Calu3 (cell line): Measurements from ENCODE around the gene EIF5A. TPM values are rescaled to one million over a fixed set of nuclear protein-coding genes. Genes with fewer than 3 reads are reported as not detected.
A peak's percentile ranks its signal among the peaks of the same experiment; 100 is the strongest.

ENCODE experiments used
- BruUV-seq: library from RNA; stranded (reverse); fragments of 400-500 nt; replicated peaks from 2 replicates; lab custom pipeline; 2021; lab: Mats Ljungman, UMichigan
- CTCF ChIA-PET: fragments of 300-600 bp; sonication (Branson Sonifier 250); formaldehyde crosslinking; loops from one replicate; lab custom pipeline; 2022; ENCODE audit warnings: antibody characterized with exemption; lab: Charles Lee
- DNase-seq: peaks from one replicate; pipeline ENCODE4 v3.0.0; 2022
- H3K27ac Mint-ChIP-seq: one replicate; pipeline ENCODE4 v1.8.0; 2022; ENCODE audit warnings: mixed read lengths; ENCODE audit not compliant: unreplicated experiment
- H3K27me3 Mint-ChIP-seq: one replicate; pipeline ENCODE4 v1.8.0; 2022; ENCODE audit warnings: mixed read lengths; ENCODE audit not compliant: unreplicated experiment
- H3K36me3 Mint-ChIP-seq: one replicate; pipeline ENCODE4 v1.8.0; 2022; ENCODE audit warnings: mild to moderate bottlenecking, moderate library complexity, mixed read lengths; ENCODE audit not compliant: insufficient read depth, unreplicated experiment
- H3K4me1 Mint-ChIP-seq: one replicate; pipeline ENCODE4 v1.8.0; 2022; ENCODE audit warnings: mild to moderate bottlenecking, low read depth, mixed read lengths; ENCODE audit not compliant: unreplicated experiment
- H3K4me3 Mint-ChIP-seq: one replicate; pipeline ENCODE4 v1.8.0; 2022; ENCODE audit warnings: mild to moderate bottlenecking, low read depth, moderate library complexity, mixed read lengths; ENCODE audit not compliant: unreplicated experiment
- H3K9me3 Mint-ChIP-seq: one replicate; pipeline ENCODE4 v1.8.0; 2022; ENCODE audit warnings: low read depth, mixed read lengths; ENCODE audit not compliant: unreplicated experiment
- intact Hi-C: fragments of 100-400 bp; cut with micrococcal nuclease; formaldehyde crosslinking; loops from one replicate; pipeline ENCODE4 v1.10.0; 2022; ENCODE audit not compliant: unreplicated experiment
- total RNA-seq: library from RNA; stranded (reverse); gene quantifications from 2 replicates; pipeline ENCODE4 v1.2.3, GENCODE V29; 2022
- TF ChIP-seq, protein P1 (sequence below): fragments of 200-600 bp; IDR thresholded peaks from one replicate; pipeline ENCODE4 v1.8.0; 2022; ENCODE audit warnings: antibody characterized with exemption; ENCODE audit not compliant: unreplicated experiment

EIF5A gene
- total RNA-seq, 1 experiment from 2014 or later, result 608 TPM

- H3K27me3 Mint-ChIP-seq, result peaks cover 20% of the 10 kb centered on the region
- DNase-seq, result no peak
Measured at GRCh38 chr17:7328840-7329373, 21.5 kb downstream of the EIF5A start, which contains the start of gene NEURL4. Gene NEURL4, minus strand, starts transcription at chr17:7329335. Its CDS starts 23 bp downstream, at chr17:7329312.

GRCh38 chr17:7329374-7329996, 22.1 kb downstream of the EIF5A start:
- intact Hi-C loops, result no loop called here
- TF ChIP-seq, protein P1, sequence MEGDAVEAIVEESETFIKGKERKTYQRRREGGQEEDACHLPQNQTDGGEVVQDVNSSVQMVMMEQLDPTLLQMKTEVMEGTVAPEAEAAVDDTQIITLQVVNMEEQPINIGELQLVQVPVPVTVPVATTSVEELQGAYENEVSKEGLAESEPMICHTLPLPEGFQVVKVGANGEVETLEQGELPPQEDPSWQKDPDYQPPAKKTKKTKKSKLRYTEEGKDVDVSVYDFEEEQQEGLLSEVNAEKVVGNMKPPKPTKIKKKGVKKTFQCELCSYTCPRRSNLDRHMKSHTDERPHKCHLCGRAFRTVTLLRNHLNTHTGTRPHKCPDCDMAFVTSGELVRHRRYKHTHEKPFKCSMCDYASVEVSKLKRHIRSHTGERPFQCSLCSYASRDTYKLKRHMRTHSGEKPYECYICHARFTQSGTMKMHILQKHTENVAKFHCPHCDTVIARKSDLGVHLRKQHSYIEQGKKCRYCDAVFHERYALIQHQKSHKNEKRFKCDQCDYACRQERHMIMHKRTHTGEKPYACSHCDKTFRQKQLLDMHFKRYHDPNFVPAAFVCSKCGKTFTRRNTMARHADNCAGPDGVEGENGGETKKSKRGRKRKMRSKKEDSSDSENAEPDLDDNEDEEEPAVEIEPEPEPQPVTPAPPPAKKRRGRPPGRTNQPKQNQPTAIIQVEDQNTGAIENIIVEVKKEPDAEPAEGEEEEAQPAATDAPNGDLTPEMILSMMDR, result no peak
- Mint-ChIP-seq H3K36me3 (peaks cover 19% of the 10 kb centered on the region), H3K4me1 (peaks cover 16% of the 10 kb centered on the region), H3K4me3 (peak overlapping the region; percentile 85), H3K27ac (peak overlapping the region; percentile 98), H3K9me3 (no peaks in the 10 kb centered on the region), H3K27me3 (peaks cover 20% of the 10 kb centered on the region)
- CTCF ChIA-PET, result interaction anchor here (0.6 to 1.4 kb wide), 7 partner anchors 11 to 347 kb away, joined by 3 to 7 read pairs (median 4); partner anchors contain the start of gene TMEM256
- peak; percentile 92 for DNase-seq
- no TSS peak for BruUV-seq

More at GRCh38 chr17:7328840-7329373, 21.5 kb downstream of the EIF5A start, which contains the start of gene NEURL4:
- peaks cover 16% of the 10 kb centered on the region for H3K4me1 Mint-ChIP-seq
- no peaks in the 10 kb centered on the region for H3K9me3 Mint-ChIP-seq
- CTCF ChIA-PET, result interaction anchor here (0.6 to 1.4 kb wide), 5 partner anchors 12 to 348 kb away, joined by 3 to 7 read pairs (median 4); no protein-coding TSS in a partner anchor
- TF ChIP-seq, protein P1, result no peak
- peak within 1 kb of the TSS; percentile 85 for H3K4me3 Mint-ChIP-seq
- H3K27ac Mint-ChIP-seq, result peak within 1 kb of the TSS; percentile 98
- intact Hi-C loops, result no loop called here
- peaks cover 23% of the 10 kb centered on the region for H3K36me3 Mint-ChIP-seq
- no TSS peak for BruUV-seq

- Mint-ChIP-seq H3K36me3 (peaks cover 18% of the 10 kb centered on the region), H3K4me3 (peak overlapping the region; percentile 85), H3K9me3 (no peaks in the 10 kb centered on the region), H3K4me1 (peaks cover 16% of the 10 kb centered on the region), H3K27me3 (peaks cover 20% of the 10 kb centered on the region), H3K27ac (peak overlapping the region; percentile 98)
- intact Hi-C loops, result no loop called here
- CTCF ChIA-PET, result interaction anchor here (0.6 to 1.4 kb wide), 4 partner anchors 15 to 284 kb away, joined by 3 to 7 read pairs (median 4); partner anchors contain the start of gene TMEM256
- TF ChIP-seq, protein P1, result no peak
- no TSS peak for BruUV-seq
- DNase-seq, result peak; percentile 71
Measured at GRCh38 chr17:7329997-7330637, 22.7 kb downstream of the EIF5A start.

GRCh38 chr17:7330638-7331015, 23.2 kb downstream of the EIF5A start:
- CTCF ChIA-PET, result no interaction called here
- Mint-ChIP-seq H3K9me3 (no peaks in the 10 kb centered on the region), H3K27me3 (peaks cover 20% of the 10 kb centered on the region), H3K4me3 (no peak overlapping the region), H3K36me3 (peaks cover 18% of the 10 kb centered on the region), H3K27ac (peak overlapping the region; percentile 21), H3K4me1 (peaks cover 16% of the 10 kb centered on the region)
- intact Hi-C loops, result no loop called here
- TF ChIP-seq, protein P1, result no peak
- no peak for DNase-seq
- BruUV-seq, result no TSS peak
